ENCODE measurements around the gene ACTN1.

DNA sequence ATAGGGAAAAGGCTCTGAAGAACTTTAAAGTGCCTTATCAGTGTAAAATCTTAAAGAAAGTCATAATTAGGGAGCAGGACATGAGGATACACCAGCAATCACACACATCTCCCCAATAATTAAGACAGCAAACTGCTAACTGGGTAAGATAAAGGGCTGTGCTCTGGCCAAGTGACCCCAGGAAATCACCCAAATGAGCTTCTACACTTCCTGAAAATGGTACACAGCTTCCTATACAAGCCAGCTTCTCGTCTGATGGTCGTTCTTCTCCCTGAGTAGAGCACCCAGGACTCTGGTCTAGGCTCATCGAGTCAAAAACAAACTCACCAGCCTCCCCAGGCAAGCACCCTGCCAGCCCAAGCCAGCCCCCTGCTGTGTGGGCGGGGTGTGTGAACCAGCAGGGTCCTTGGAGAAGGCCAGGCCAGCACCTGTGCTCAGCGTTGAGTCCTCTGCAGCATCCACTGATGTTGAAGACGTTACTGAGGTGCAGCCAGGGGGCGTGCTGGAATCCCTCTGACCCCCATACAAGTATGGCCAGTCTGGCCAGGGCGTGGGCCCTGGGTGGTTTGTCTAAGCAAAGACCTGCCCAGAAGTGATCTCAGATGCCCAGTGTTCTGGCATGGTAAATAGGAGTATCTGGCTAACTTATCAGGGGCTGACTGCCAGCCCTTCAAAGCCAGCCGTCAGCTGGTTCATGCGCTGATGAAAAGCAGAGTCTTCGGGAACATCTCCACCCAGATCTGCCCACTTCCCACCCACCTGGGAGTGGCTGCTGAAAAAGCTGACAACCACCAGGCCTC is 41.4 kb downstream of the ACTN1 start:
- TF ChIP-seq, protein P1, sequence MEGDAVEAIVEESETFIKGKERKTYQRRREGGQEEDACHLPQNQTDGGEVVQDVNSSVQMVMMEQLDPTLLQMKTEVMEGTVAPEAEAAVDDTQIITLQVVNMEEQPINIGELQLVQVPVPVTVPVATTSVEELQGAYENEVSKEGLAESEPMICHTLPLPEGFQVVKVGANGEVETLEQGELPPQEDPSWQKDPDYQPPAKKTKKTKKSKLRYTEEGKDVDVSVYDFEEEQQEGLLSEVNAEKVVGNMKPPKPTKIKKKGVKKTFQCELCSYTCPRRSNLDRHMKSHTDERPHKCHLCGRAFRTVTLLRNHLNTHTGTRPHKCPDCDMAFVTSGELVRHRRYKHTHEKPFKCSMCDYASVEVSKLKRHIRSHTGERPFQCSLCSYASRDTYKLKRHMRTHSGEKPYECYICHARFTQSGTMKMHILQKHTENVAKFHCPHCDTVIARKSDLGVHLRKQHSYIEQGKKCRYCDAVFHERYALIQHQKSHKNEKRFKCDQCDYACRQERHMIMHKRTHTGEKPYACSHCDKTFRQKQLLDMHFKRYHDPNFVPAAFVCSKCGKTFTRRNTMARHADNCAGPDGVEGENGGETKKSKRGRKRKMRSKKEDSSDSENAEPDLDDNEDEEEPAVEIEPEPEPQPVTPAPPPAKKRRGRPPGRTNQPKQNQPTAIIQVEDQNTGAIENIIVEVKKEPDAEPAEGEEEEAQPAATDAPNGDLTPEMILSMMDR (IDR thresholded peaks at IDR 0.05) = peak in 1 of 2 donors; percentile 28
- TF ChIP-seq POLR2A (IDR thresholded peaks at IDR 0.05) (no peak), POLR2AphosphoS5 (IDR thresholded peaks at IDR 0.05) (no peak)

All from suprapubic skin (tissue), 4 donors.